Stomach smooth muscle (tissue), 2 donors: ENCODE data around the gene BRWD1.

Experiments
- H3K27ac ChIP-seq: one replicate; pipeline ENCODE4 v1.7.0; 2013; ENCODE audit warnings: mild to moderate bottlenecking, low read length, inconsistent platforms
- H3K27me3 ChIP-seq, 2 donors: one replicate each; pipeline ENCODE4 v1.7.0; 2013; ENCODE audit warnings: low read length in 2 of 2; ENCODE audit not compliant: insufficient read depth in 2 of 2, control insufficient read depth in 1 of 2
- H3K36me3 ChIP-seq, 2 donors: one replicate each; pipeline ENCODE4 v1.7.0; 2013; ENCODE audit warnings: low read length in 2 of 2; ENCODE audit not compliant: control insufficient read depth in 2 of 2, insufficient read depth in 2 of 2
- H3K4me1 ChIP-seq: one replicate; pipeline ENCODE4 v1.7.0; 2013; ENCODE audit warnings: low read length; ENCODE audit not compliant: control insufficient read depth, insufficient read depth
- H3K4me3 ChIP-seq, 2 donors: one replicate each; pipeline ENCODE4 v1.7.0; 2013; ENCODE audit warnings: low read length in 2 of 2
- H3K9ac ChIP-seq, 2 donors: one replicate each; pipeline ENCODE4 v1.7.0; 2013; ENCODE audit warnings: low read length in 2 of 2, mild to moderate bottlenecking in 1 of 2
- H3K9me3 ChIP-seq, 2 donors: one replicate each; pipeline ENCODE4 v1.7.0; 2013; ENCODE audit warnings: low read length in 2 of 2; ENCODE audit not compliant: control insufficient read depth in 2 of 2
- donor health status: healthy.
- donor health status: Pancreatic carcinoma.

BRWD1 gene

DNA sequence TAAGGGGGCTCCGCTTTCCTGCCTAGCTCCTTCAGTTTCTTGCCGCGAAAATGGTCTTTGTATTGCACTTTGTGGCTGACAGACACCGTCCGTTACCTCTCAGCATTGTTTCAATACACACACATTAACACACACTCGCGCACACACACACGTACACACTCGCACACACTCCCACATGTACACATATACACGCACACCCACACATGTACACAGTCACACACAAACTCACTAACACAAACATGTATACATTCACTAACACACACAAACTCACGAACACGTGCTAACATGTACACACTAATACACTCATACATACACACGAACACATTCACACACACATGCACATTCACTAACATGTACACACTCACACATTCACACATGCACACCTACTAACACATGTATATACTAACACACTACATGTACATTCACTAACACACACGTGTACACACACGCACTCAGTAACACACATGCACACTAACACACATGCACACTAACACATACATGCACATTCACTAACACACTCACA is 179.1 kb downstream of the BRWD1 start:
- H3K9me3 ChIP-seq, result peaks cover 4 to 6% of the 10 kb centered on the region in 2 donors
- H3K4me1 ChIP-seq, result no peaks in the 10 kb centered on the region
- no peak overlapping the region for H3K4me3 ChIP-seq
- no peaks in the 10 kb centered on the region for H3K27me3 ChIP-seq
- no peak overlapping the region for H3K27ac ChIP-seq
- no peaks in the 10 kb centered on the region for H3K36me3 ChIP-seq
- H3K9ac ChIP-seq, result no peak overlapping the region
